HepG2 (cell line): ENCODE measurements around the gene BORCS5. TPM values are rescaled to one million over a fixed set of nuclear protein-coding genes. Genes with fewer than 3 reads are reported as not detected.

ENCODE experiments used
- DMAP1 ChIP-seq: IDR thresholded peaks from 2 replicates; pipeline ENCODE4 v1.6.1; 2016
- E2F1 ChIP-seq: sonication (generic); formaldehyde crosslinking; IDR thresholded peaks from 2 replicates; pipeline ENCODE4 v1.5.0; 2020; ENCODE audit warnings: missing genetic modification reagents
- RFX5 ChIP-seq: IDR thresholded peaks from 2 replicates; pipeline ENCODE4 v1.6.1; 2011; ENCODE audit warnings: low read depth, low read length, improper control_type of control experiment
- SNAPC2 ChIP-seq: sonication (generic); formaldehyde crosslinking; IDR thresholded peaks from 2 replicates; pipeline ENCODE4 v1.8.1; 2022; ENCODE audit warnings: mild to moderate bottlenecking, missing genetic modification reagents
- SRSF4 ChIP-seq: fragments of 200-400 bp; formaldehyde crosslinking; IDR thresholded peaks from one replicate; pipeline ENCODE4 v1.6.1; 2018; ENCODE audit warnings: mild to moderate bottlenecking, low read depth, low read length, moderate library complexity; ENCODE audit not compliant: poor library complexity, severe bottlenecking
- ZFP36 ChIP-seq: fragments of 150-350 bp; IDR thresholded peaks from 2 replicates; pipeline ENCODE4 v1.6.1; 2018; ENCODE audit warnings: borderline replicate concordance, low read length, low read depth; ENCODE audit not compliant: partially characterized antibody
- ZNF281 ChIP-seq: sonication (generic); formaldehyde crosslinking; IDR thresholded peaks from 2 replicates; pipeline ENCODE4 v1.4.0; 2020; ENCODE audit warnings: missing genetic modification reagents, borderline replicate concordance
- ZNF430 ChIP-seq: sonication (generic); formaldehyde crosslinking; IDR thresholded peaks from 2 replicates; pipeline ENCODE4 v1.9.0; 2021; ENCODE audit warnings: mild to moderate bottlenecking, missing genetic modification reagents
- ZNF496 ChIP-seq: sonication (generic); formaldehyde crosslinking; IDR thresholded peaks from 2 replicates; pipeline ENCODE4 v1.8.1; 2023; ENCODE audit warnings: mild to moderate bottlenecking, moderate library complexity, missing genetic modification reagents; ENCODE audit not compliant: insufficient replicate concordance
- ZNF549 ChIP-seq: sonication (generic); formaldehyde crosslinking; IDR thresholded peaks from 2 replicates; pipeline ENCODE4 v1.5.0; 2020; ENCODE audit warnings: missing genetic modification reagents
- ZNF781 ChIP-seq: sonication (generic); formaldehyde crosslinking; IDR thresholded peaks from 2 replicates; pipeline ENCODE4 v1.5.1; 2020; ENCODE audit warnings: borderline replicate concordance, mild to moderate bottlenecking, missing genetic modification reagents; ENCODE audit errors: not compliant biosample characterization
- ZSCAN31 ChIP-seq: sonication (generic); formaldehyde crosslinking; IDR thresholded peaks from 2 replicates; pipeline ENCODE4 v1.5.0; 2020; ENCODE audit warnings: low read depth, mild to moderate bottlenecking, missing genetic modification reagents
- polyA plus RNA-seq, 8 experiments: library from polyadenylated mRNA; depleted of rRNA in 3 of 8; stranded (reverse) in 7 of 8; unstranded in 1 of 8; fragments of >200 nt; fragmentation: Illumina TruSeq in 4 of 8; extraction: Trizol in 4 of 8; gene quantifications; 2 replicates each; pipeline versions ENCODE4 v1.2.1 to v1.2.3, GENCODE V29; 2011 to 2016; ENCODE audit warnings: low read depth in 4 of 8, missing spikeins in 1 of 8, mixed read lengths in 1 of 8; ENCODE audit not compliant: insufficient read depth in 1 of 8
- total RNA-seq, 5 experiments: library from RNA; depleted of rRNA; stranded (reverse); fragments of >200 nt; fragmentation: Illumina TruSeq; extraction: Trizol; gene quantifications; 2 replicates each; pipeline ENCODE4 v1.2.3, GENCODE V29; 2016; ENCODE audit warnings: low read depth in 1 of 5
- TF ChIP-seq, protein P1 (sequence below), 2 experiments: fragments of 450-650 bp in 1 of 2; sonication (generic) in 1 of 2; formaldehyde crosslinking; IDR thresholded peaks; 2 replicates each; pipeline versions ENCODE4 v1.5.0 to v1.8.0; 2020 to 2022; ENCODE audit warnings: mild to moderate bottlenecking in 1 of 2, missing genetic modification reagents in 1 of 2
- TF ChIP-seq, protein P2 (sequence below): sonication (generic); formaldehyde crosslinking; IDR thresholded peaks from 2 replicates; pipeline ENCODE4 v1.4.0; 2020; ENCODE audit warnings: mild to moderate bottlenecking, missing genetic modification reagents
- TF ChIP-seq, protein P3 (sequence below): sonication (generic); formaldehyde crosslinking; IDR thresholded peaks from 2 replicates; pipeline ENCODE4 v1.4.0; 2020; ENCODE audit warnings: missing genetic modification reagents

BORCS5 gene
- total and polyA plus RNA-seq, 2 of the 13 experiments (the other 11 are each of a cell fraction or from before 2014, with no cell fraction given): 3.9 to 4.7 TPM

GRCh38 chr12:12356896-12357718 is at the start of gene BORCS5 (continued):
- TF ChIP-seq ZNF281 (CRISPR knock-in tag): no peak
- TF ChIP-seq ZSCAN31 (CRISPR knock-in tag): peak; percentile 97
- TF ChIP-seq, protein P1, sequence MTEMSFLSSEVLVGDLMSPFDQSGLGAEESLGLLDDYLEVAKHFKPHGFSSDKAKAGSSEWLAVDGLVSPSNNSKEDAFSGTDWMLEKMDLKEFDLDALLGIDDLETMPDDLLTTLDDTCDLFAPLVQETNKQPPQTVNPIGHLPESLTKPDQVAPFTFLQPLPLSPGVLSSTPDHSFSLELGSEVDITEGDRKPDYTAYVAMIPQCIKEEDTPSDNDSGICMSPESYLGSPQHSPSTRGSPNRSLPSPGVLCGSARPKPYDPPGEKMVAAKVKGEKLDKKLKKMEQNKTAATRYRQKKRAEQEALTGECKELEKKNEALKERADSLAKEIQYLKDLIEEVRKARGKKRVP (CRISPR knock-in tag; IDR thresholded peaks at IDR 0.05): peak in 1 of 2 experiments; percentile 61; a peak in 2 of 4 replicates
- TF ChIP-seq SNAPC2 (CRISPR knock-in tag): no peak; the same call in 1 of the 2 replicates
- TF ChIP-seq ZNF549 (CRISPR knock-in tag): no peak
- TF ChIP-seq ZFP36: no peak
- no peak for TF ChIP-seq ZNF496
- peak; percentile 77 for TF ChIP-seq ZNF430 (CRISPR knock-in tag)
- TF ChIP-seq, protein P2, sequence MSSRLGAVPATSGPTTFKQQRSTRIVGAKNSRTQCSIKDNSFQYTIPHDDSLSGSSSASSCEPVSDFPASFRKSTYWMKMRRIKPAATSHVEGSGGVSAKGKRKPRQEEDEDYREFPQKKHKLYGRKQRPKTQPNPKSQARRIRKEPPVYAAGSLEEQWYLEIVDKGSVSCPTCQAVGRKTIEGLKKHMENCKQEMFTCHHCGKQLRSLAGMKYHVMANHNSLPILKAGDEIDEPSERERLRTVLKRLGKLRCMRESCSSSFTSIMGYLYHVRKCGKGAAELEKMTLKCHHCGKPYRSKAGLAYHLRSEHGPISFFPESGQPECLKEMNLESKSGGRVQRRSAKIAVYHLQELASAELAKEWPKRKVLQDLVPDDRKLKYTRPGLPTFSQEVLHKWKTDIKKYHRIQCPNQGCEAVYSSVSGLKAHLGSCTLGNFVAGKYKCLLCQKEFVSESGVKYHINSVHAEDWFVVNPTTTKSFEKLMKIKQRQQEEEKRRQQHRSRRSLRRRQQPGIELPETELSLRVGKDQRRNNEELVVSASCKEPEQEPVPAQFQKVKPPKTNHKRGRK (CRISPR knock-in tag): no peak
- no peak for TF ChIP-seq SRSF4
- TF ChIP-seq DMAP1: peak; percentile 80
- no peak for TF ChIP-seq E2F1 (CRISPR knock-in tag)
- TF ChIP-seq ZNF781 (CRISPR knock-in tag): no peak
- TF ChIP-seq RFX5: no peak
- TF ChIP-seq, protein P3, sequence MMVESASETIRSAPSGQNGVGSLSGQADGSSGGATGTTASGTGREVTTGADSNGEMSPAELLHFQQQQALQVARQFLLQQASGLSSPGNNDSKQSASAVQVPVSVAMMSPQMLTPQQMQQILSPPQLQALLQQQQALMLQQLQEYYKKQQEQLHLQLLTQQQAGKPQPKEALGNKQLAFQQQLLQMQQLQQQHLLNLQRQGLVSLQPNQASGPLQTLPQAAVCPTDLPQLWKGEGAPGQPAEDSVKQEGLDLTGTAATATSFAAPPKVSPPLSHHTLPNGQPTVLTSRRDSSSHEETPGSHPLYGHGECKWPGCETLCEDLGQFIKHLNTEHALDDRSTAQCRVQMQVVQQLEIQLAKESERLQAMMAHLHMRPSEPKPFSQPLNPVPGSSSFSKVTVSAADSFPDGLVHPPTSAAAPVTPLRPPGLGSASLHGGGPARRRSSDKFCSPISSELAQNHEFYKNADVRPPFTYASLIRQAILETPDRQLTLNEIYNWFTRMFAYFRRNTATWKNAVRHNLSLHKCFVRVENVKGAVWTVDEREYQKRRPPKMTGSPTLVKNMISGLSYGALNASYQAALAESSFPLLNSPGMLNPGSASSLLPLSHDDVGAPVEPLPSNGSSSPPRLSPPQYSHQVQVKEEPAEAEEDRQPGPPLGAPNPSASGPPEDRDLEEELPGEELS (CRISPR knock-in tag): peak; percentile 40; the same call in 1 of the 2 replicates
